ENCODE measurements around the gene DLL1.

Gene DLL1

GRCh38 chr6:170283212-170284081 lies 7.4 kb downstream of the DLL1 start:
- no peak for DNase-seq (ENCODE audit: low read depth, low spot score)

GRCh38 chr6:170282512-170283158 lies 8.2 kb downstream of the DLL1 start:
- no peak for DNase-seq (ENCODE audit: low read depth, low spot score)

GRCh38 chr6:170281331-170282292 lies 9.3 kb downstream of the DLL1 start:
- no peak for DNase-seq (ENCODE audit: low read depth, low spot score)

- DNase-seq (ENCODE audit: low read depth, low spot score), result no peak
Observed at GRCh38 chr6:170280689-170281045, 10.2 kb downstream of the DLL1 start.

- DNase-seq (ENCODE audit: low read depth, low spot score), result no peak
Observed at GRCh38 chr6:170279977-170280688, 10.7 kb downstream of the DLL1 start.

- DNase-seq (ENCODE audit: low read depth, low spot score), result no peak
Observed at GRCh38 chr6:170279426-170279825, 11.5 kb downstream of the DLL1 start.

GRCh38 chr6:170278743-170279094 lies 12.2 kb downstream of the DLL1 start:
- no peak for DNase-seq (ENCODE audit: low read depth, low spot score)

- DNase-seq (ENCODE audit: low read depth, low spot score), result no peak
Observed at GRCh38 chr6:170277893-170278742, 12.8 kb downstream of the DLL1 start.

- no peak for DNase-seq (ENCODE audit: low read depth, low spot score)
Observed at GRCh38 chr6:170276369-170277057, 14.4 kb downstream of the DLL1 start.

- DNase-seq (ENCODE audit: low read depth, low spot score), result no peak
Observed at GRCh38 chr6:170274713-170275560, 15.9 kb downstream of the DLL1 start.

- no peak for DNase-seq (ENCODE audit: low read depth, low spot score)
Observed at GRCh38 chr6:170273681-170274080, 17.2 kb downstream of the DLL1 start.

GRCh38 chr6:170273191-170273590 lies 17.7 kb downstream of the DLL1 start:
- no peak for DNase-seq (ENCODE audit: low read depth, low spot score)

- DNase-seq (ENCODE audit: low read depth, low spot score), result no peak
Observed at GRCh38 chr6:170272341-170273065, 18.4 kb downstream of the DLL1 start.

- DNase-seq (ENCODE audit: low read depth, low spot score), result no peak
Observed at GRCh38 chr6:170271771-170272314, 19.0 kb downstream of the DLL1 start.

- no peak for DNase-seq (ENCODE audit: low read depth, low spot score)
Observed at GRCh38 chr6:170270984-170271593, 19.8 kb downstream of the DLL1 start.

GRCh38 chr6:170269846-170270541 lies 20.9 kb downstream of the DLL1 start:
- DNase-seq (ENCODE audit: low read depth, low spot score), result no peak
